Measurements from ENCODE around the gene LRP2.

LRP2 gene

DNA sequence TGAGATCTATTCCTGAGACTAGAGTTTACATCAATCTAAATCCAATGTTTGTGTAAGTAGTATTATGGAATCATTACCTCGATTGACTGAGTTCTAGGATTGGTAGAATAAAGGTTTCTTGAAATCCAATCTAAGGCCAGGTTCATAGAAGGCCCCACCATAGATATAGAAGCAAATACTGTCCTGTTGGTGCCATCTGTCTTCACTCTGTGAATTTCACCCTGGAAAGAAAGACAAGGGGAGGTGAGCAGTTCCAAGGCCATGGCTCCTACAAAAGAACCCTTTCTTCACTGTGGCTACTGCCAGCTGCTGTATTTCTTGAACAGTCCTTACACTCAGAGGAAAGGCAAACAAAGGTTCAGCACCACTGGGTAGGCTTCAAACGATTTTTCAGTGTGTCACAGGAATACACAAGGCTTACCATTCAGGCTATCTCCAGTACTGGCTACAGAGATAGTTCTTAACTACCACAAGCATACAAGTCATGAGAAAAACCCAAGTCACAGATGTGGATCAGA is 137.0 kb downstream of the LRP2 start:
- no peak overlapping the region for H2AFZ ChIP-seq (ENCODE audit: low read length)
- H2AK5ac ChIP-seq (ENCODE audit: low read depth, low read length): no peak overlapping the region
- H3K4me3 ChIP-seq (ENCODE audit: low read length in 2 of 2): no peak overlapping the region
- no peak overlapping the region for H3K4me2 ChIP-seq (ENCODE audit: insufficient read depth, low read length, poor library complexity, severe bottlenecking)
- H3K4ac ChIP-seq (ENCODE audit: low read length): no peak overlapping the region
- no peak overlapping the region for H3K14ac ChIP-seq (ENCODE audit: low read length)
- no peak overlapping the region for H3K18ac ChIP-seq (ENCODE audit: low read length)
- no peak overlapping the region for H2BK12ac ChIP-seq (ENCODE audit: low read length)
- no peak overlapping the region for H2BK15ac ChIP-seq (ENCODE audit: low read length)
- H3K27me3 ChIP-seq (ENCODE audit: control insufficient read depth in 3 of 3, insufficient read depth in 3 of 3, low read depth in 1 of 3, low read length in 3 of 3): no peaks in the 10 kb centered on the region
- no peak overlapping the region for H3K27ac ChIP-seq (replicated peaks; ENCODE audit: low read length)
- H3K9ac ChIP-seq (ENCODE audit: low read depth, low read length, poor library complexity): no peak overlapping the region
- H3K4me1 ChIP-seq (ENCODE audit: control insufficient read depth in 2 of 2, insufficient read depth in 1 of 2, low read depth in 1 of 2, low read length in 2 of 2): no peaks in the 10 kb centered on the region
- H4K91ac ChIP-seq (ENCODE audit: low read depth, low read length, poor library complexity): no peak overlapping the region
- no CpG with 5 or more reads among the region's 2 CpGs for WGBS, 2 donors (ENCODE audit: extremely low coverage in 2 of 2, insufficient read length in 2 of 2, insufficient replicate concordance in 1 of 2)
- DNase-seq (ENCODE audit: low spot score): no peak
- H4K8ac ChIP-seq (ENCODE audit: low read depth, low read length): no peak overlapping the region
- H3K79me1 ChIP-seq (ENCODE audit: low read depth, low read length): no peaks in the 10 kb centered on the region
- H3K9me3 ChIP-seq (replicated peaks in 1 of 2; ENCODE audit: control insufficient read depth in 2 of 2, insufficient read depth in 1 of 2, low read depth in 1 of 2, low read length in 2 of 2): no peaks in the 10 kb centered on the region
- no peak overlapping the region for H2BK120ac ChIP-seq (ENCODE audit: low read depth, low read length)
- H3K23ac ChIP-seq (ENCODE audit: low read depth, low read length, poor library complexity): no peak overlapping the region
- peaks cover 36 to 87% of the 10 kb centered on the region in 2 donors for H3K36me3 ChIP-seq (replicated peaks in 1 of 2; ENCODE audit: control insufficient read depth in 2 of 2, insufficient read depth in 2 of 2, low read length in 2 of 2)
- no peak overlapping the region for H2BK5ac ChIP-seq (ENCODE audit: low read length)

DNA sequence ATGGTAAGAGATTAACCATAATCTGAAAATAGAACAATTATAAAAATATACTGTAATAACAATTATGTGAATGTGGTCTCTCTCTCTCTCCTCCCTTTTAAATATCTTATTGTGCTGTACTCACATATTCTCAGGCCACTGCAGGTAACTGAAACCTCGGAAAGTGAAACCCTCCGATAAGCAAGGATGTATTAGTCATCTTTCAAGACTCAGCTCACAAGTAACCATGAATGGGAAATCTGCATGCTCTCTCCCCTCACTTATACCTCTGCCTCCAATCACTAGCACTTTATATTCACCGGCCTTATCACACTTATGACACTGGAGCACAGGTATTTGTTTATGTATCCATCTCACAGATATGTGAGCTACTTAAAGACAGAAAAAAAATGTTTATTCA is 139.7 kb downstream of the LRP2 start:
- no CpG with 5 or more reads among the region's 3 CpGs for WGBS, 2 donors (ENCODE audit: extremely low coverage in 2 of 2, insufficient read length in 2 of 2, insufficient replicate concordance in 1 of 2)
- no peak overlapping the region for H3K18ac ChIP-seq (ENCODE audit: low read length)
- no peak overlapping the region for H2BK5ac ChIP-seq (ENCODE audit: low read length)
- no peaks in the 10 kb centered on the region for H3K79me1 ChIP-seq (ENCODE audit: low read depth, low read length)
- H3K27ac ChIP-seq (replicated peaks; ENCODE audit: low read length): no peak overlapping the region
- no peak overlapping the region for H2BK15ac ChIP-seq (ENCODE audit: low read length)
- H3K36me3 ChIP-seq (replicated peaks in 1 of 2; ENCODE audit: control insufficient read depth in 2 of 2, insufficient read depth in 2 of 2, low read length in 2 of 2): peaks cover 32 to 86% of the 10 kb centered on the region in 2 donors
- H3K14ac ChIP-seq (ENCODE audit: low read length): no peak overlapping the region
- no peak overlapping the region for H3K23ac ChIP-seq (ENCODE audit: low read depth, low read length, poor library complexity)
- H3K4me2 ChIP-seq (ENCODE audit: insufficient read depth, low read length, poor library complexity, severe bottlenecking): no peak overlapping the region
- H3K27me3 ChIP-seq (ENCODE audit: control insufficient read depth in 3 of 3, insufficient read depth in 3 of 3, low read depth in 1 of 3, low read length in 3 of 3): no peaks in the 10 kb centered on the region
- no peak overlapping the region for H4K91ac ChIP-seq (ENCODE audit: low read depth, low read length, poor library complexity)
- H2AFZ ChIP-seq (ENCODE audit: low read length): no peak overlapping the region
- no peaks in the 10 kb centered on the region for H3K9me3 ChIP-seq (replicated peaks in 1 of 2; ENCODE audit: control insufficient read depth in 2 of 2, insufficient read depth in 1 of 2, low read depth in 1 of 2, low read length in 2 of 2)
- H3K9ac ChIP-seq (ENCODE audit: low read depth, low read length, poor library complexity): no peak overlapping the region
- no peak for DNase-seq (ENCODE audit: low spot score)
- no peak overlapping the region for H3K4ac ChIP-seq (ENCODE audit: low read length)
- H4K8ac ChIP-seq (ENCODE audit: low read depth, low read length): no peak overlapping the region
- H2BK120ac ChIP-seq (ENCODE audit: low read depth, low read length): no peak overlapping the region
- no peak overlapping the region for H3K4me3 ChIP-seq (ENCODE audit: low read length in 2 of 2)
- H2BK12ac ChIP-seq (ENCODE audit: low read length): no peak overlapping the region
- H2AK5ac ChIP-seq (ENCODE audit: low read depth, low read length): no peak overlapping the region
- H3K4me1 ChIP-seq (ENCODE audit: control insufficient read depth in 2 of 2, insufficient read depth in 1 of 2, low read depth in 1 of 2, low read length in 2 of 2): no peaks in the 10 kb centered on the region

DNA sequence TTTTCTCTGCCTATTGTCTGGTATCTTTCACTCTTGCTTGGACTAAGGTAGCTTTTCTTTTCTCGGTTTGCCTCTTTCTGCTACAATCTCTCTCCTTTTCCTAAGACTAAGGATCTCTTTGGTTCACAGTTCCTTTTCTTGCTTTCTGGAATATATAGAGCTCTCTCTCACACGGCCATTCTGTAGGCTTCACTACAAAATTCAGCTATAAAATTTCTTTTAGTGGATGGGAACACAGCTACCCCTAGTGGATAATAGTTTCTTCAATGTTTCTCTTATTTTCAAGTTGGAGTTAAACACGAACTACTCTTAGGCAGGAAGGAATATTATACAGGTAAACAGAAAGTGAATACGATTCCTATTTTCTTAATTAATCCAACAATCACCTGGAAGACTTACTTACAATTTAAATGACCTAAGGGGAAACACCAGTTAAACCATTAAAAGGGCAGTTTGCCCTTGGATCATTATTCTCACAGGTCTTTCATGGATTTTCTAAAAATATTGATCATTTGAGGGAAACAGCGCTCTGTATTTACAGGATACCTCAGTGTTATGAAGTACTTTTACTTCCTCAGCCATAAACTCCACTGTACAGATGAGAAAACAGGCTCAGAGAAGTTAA is 140.5 kb downstream of the LRP2 start:
- no peak overlapping the region for H2BK5ac ChIP-seq (ENCODE audit: low read length)
- H2AK5ac ChIP-seq (ENCODE audit: low read depth, low read length): no peak overlapping the region
- H3K9me3 ChIP-seq (replicated peaks in 1 of 2; ENCODE audit: control insufficient read depth in 2 of 2, insufficient read depth in 1 of 2, low read depth in 1 of 2, low read length in 2 of 2): no peaks in the 10 kb centered on the region
- H2BK12ac ChIP-seq (ENCODE audit: low read length): no peak overlapping the region
- no peak overlapping the region for H2AFZ ChIP-seq (ENCODE audit: low read length)
- no peak for DNase-seq (ENCODE audit: low spot score)
- H3K18ac ChIP-seq (ENCODE audit: low read length): no peak overlapping the region
- H3K4me2 ChIP-seq (ENCODE audit: insufficient read depth, low read length, poor library complexity, severe bottlenecking): no peak overlapping the region
- H3K27me3 ChIP-seq (ENCODE audit: control insufficient read depth in 3 of 3, insufficient read depth in 3 of 3, low read depth in 1 of 3, low read length in 3 of 3): no peaks in the 10 kb centered on the region
- no peak overlapping the region for H4K91ac ChIP-seq (ENCODE audit: low read depth, low read length, poor library complexity)
- no peaks in the 10 kb centered on the region for H3K79me1 ChIP-seq (ENCODE audit: low read depth, low read length)
- H3K14ac ChIP-seq (ENCODE audit: low read length): no peak overlapping the region
- no peak overlapping the region for H3K4me3 ChIP-seq (ENCODE audit: low read length in 2 of 2)
- no peak overlapping the region for H3K9ac ChIP-seq (ENCODE audit: low read depth, low read length, poor library complexity)
- no peaks in the 10 kb centered on the region for H3K4me1 ChIP-seq (ENCODE audit: control insufficient read depth in 2 of 2, insufficient read depth in 1 of 2, low read depth in 1 of 2, low read length in 2 of 2)
- no peak overlapping the region for H2BK120ac ChIP-seq (ENCODE audit: low read depth, low read length)
- no peak overlapping the region for H2BK15ac ChIP-seq (ENCODE audit: low read length)
- no CpG with 5 or more reads among the region's 5 CpGs for whole genome bisulfite sequencing, 2 donors (ENCODE audit: extremely low coverage in 2 of 2, insufficient read length in 2 of 2, insufficient replicate concordance in 1 of 2)
- H3K36me3 ChIP-seq (replicated peaks in 1 of 2; ENCODE audit: control insufficient read depth in 2 of 2, insufficient read depth in 2 of 2, low read length in 2 of 2): peaks cover 32 to 79% of the 10 kb centered on the region in 2 donors
- no peak overlapping the region for H3K27ac ChIP-seq (replicated peaks; ENCODE audit: low read length)
- H4K8ac ChIP-seq (ENCODE audit: low read depth, low read length): no peak overlapping the region
- H3K4ac ChIP-seq (ENCODE audit: low read length): no peak overlapping the region
- no peak overlapping the region for H3K23ac ChIP-seq (ENCODE audit: low read depth, low read length, poor library complexity)

DNA sequence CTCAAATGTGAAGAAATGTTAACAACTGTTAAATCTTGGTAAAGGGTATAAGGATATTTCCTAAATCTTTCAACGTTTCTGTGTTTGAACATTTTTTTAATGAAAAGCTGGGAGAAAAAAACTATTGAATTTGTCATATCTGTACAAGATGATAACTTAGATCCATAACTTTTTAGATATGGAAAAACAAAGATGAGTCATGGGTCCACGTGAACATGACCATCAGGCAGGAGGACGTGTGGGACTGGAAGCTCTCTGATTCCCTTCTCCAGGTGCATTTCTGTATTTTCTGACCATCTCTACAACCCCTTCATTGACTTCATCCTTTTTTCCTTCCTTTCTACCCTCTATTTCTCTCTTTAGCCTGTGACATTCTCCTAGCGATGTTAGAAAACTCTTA is 151.4 kb downstream of the LRP2 start:
- WGBS, 2 donors (ENCODE audit: extremely low coverage in 2 of 2, insufficient read length in 2 of 2, insufficient replicate concordance in 1 of 2): no CpG with 5 or more reads among the region's 4 CpGs
- Histone ChIP-seq H3K14ac (ENCODE audit: low read length) (no peak overlapping the region), H3K36me3 (replicated peaks in 1 of 2; ENCODE audit: control insufficient read depth in 2 of 2, insufficient read depth in 2 of 2, low read length in 2 of 2) (peaks cover 37 to 96% of the 10 kb centered on the region in 2 donors), H3K27ac (replicated peaks; ENCODE audit: low read length) (no peak overlapping the region), H3K27me3 (ENCODE audit: control insufficient read depth in 3 of 3, insufficient read depth in 3 of 3, low read depth in 1 of 3, low read length in 3 of 3) (no peaks in the 10 kb centered on the region), H3K18ac (ENCODE audit: low read length) (no peak overlapping the region), H2BK12ac (ENCODE audit: low read length) (no peak overlapping the region), H3K4me2 (ENCODE audit: insufficient read depth, low read length, poor library complexity, severe bottlenecking) (no peak overlapping the region), H2BK15ac (ENCODE audit: low read length) (no peak overlapping the region), H3K9me3 (replicated peaks in 1 of 2; ENCODE audit: control insufficient read depth in 2 of 2, insufficient read depth in 1 of 2, low read depth in 1 of 2, low read length in 2 of 2) (no peaks in the 10 kb centered on the region), H3K23ac (ENCODE audit: low read depth, low read length, poor library complexity) (no peak overlapping the region), H2BK5ac (ENCODE audit: low read length) (no peak overlapping the region), H2AFZ (ENCODE audit: low read length) (no peak overlapping the region), H4K91ac (ENCODE audit: low read depth, low read length, poor library complexity) (no peak overlapping the region), H3K9ac (ENCODE audit: low read depth, low read length, poor library complexity) (no peak overlapping the region), H2BK120ac (ENCODE audit: low read depth, low read length) (no peak overlapping the region), H3K4me1 (ENCODE audit: control insufficient read depth in 2 of 2, insufficient read depth in 1 of 2, low read depth in 1 of 2, low read length in 2 of 2) (no peaks in the 10 kb centered on the region), H3K4me3 (ENCODE audit: low read length in 2 of 2) (no peak overlapping the region), H3K79me1 (ENCODE audit: low read depth, low read length) (no peaks in the 10 kb centered on the region), H2AK5ac (ENCODE audit: low read depth, low read length) (no peak overlapping the region), H4K8ac (ENCODE audit: low read depth, low read length) (no peak overlapping the region), H3K4ac (ENCODE audit: low read length) (no peak overlapping the region)
- no peak for DNase-seq (ENCODE audit: low spot score)

Data from neuronal stem cell (in vitro differentiated cells).